DMS153 treated with DMSO at 0.1 percent for 48 hours (cell line): ENCODE data around the gene RABGAP1L.
"Not testable (repeated sequence)": the region's sequence is repeated elsewhere in the genome, so short reads cannot be mapped to it uniquely, and the experiment has no call there.

Experiments used
- DNase-seq: peaks from one replicate; lab custom pipeline; 2025; ENCODE audit not compliant: unreplicated experiment; lab: John Stamatoyannopoulos, UW

The RABGAP1L gene

DNA sequence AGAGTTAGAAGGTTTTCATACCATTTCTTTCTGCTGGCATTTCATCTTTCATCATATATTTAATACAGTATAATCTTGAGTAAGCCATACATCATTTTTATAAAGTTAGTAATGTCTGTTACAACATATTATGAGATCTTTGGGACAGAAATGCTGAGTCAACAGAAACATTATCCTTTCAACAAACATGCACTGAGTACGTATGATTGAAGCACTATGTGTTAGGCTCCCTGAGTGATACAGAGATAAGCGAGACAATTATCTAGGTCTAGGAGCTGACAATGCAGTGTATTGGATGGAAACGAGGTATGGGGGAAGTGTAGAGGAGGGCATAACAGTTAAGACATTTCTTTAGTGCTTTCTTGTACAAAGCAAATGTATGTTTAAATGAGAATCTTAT is 268.7 kb downstream of the RABGAP1L start:
- no peak for DNase-seq

DNA sequence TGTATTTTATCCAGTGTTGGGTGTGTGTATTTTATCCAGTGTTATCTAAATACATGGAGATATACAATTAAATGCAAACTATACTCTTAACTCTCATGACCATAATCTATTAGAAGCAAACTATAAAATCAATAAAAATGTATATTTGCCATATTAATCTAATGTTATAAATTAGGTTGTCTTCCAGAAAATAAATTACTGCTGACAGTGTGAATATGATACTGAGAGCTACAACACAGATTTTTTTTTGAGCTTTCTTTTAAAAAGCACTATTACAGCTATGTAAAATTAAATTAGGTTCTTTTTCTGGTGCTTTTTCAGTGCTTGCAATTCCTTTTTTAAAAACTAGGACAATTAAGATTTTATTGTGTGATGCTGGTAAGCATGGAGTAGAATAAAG is 269.4 kb downstream of the RABGAP1L start:
- DNase-seq = no peak

DNA sequence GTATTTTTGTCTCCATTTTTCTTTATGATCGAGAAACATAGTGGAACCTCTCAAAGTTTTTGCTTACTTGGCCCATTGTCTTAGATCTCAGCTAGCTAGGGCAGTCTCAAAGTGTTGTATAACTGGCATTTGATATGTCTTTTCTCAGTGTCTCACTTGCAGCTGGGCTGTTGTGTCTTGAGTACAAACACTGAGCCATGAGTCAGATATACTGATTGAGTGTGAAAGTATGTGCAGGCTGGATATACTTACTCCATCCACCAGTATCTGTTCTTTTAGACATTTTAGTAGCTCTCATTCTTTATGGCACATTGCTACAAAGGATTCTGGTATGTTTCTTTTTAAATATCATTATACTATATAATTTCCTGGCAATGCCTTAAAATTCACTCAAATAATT is 274.1 kb downstream of the RABGAP1L start:
- no peak for DNase-seq

DNA sequence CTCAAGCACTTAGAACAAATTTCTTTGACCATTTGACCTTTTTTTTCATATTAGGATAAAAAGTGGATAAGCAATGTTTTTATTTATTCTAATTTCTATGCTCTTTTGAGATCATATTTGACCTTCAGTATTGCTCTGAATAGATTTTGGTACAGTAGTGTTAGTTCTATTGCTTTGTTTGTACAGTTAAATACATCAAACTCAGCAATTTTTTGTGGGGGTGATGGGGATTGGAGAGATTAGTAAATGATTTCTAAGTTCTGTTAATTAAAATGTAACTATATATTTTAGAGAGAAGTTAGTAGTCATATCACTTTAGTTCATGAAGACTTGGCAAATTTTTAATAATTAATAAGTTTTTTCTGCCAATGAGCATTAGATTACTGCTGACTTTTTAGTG is 286.0 kb downstream of the RABGAP1L start:
- no peak for DNase-seq

DNA sequence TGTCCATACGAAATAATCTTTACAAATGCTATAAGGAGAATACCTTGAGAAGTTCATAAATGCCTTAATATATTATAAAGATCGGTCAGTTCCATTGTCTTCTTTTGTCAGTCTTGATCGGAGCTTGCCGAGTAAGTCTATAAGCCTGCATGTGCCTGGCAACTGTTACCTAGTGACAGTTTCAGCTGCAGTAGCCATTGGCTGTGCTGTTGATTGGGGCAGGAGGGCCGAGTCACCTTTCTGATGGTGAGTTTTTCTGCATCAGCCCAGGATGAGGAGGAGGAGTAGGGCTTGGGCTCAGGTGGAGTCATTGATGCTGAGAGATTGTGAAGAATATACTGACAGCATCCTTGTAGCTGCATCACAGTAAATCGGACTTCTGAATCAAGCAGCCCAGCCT is 286.5 kb downstream of the RABGAP1L start:
- DNase-seq = no peak

DNA sequence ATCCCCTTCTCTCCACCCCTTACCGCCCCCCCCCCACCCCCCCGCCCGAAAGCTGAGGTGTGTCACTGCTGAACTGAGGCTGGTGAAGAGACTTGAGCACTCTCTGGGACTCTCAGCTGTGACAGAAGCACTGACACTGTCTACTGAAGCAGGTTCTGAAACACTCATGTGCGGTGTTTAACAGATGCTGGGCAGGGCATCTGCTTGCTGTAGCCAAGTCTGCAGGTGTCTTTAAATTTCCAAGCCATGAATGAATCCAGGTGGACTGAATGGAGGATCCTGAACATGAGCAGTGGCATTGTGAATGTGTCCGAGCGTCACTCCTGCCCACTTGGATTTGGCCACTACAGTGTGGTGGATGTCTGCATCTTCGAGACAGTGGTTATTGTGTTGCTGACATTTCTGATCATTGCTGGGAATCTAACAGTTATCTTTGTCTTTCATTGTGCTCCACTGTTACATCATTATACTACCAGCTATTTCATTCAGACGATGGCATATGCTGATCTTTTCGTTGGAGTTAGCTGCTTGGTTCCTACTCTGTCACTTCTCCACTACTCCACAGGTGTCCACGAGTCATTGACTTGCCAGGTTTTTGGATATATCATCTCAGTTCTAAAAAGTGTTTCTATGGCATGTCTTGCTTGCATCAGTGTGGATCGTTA is 288.7 kb downstream of the RABGAP1L start, which contains the start of gene GPR52:
GPR52 (plus strand) TSS at position 99 of the 665 bp plus-strand sequence; CDS start at position 247, 148 bp downstream.
- no peak for DNase-seq

DNA sequence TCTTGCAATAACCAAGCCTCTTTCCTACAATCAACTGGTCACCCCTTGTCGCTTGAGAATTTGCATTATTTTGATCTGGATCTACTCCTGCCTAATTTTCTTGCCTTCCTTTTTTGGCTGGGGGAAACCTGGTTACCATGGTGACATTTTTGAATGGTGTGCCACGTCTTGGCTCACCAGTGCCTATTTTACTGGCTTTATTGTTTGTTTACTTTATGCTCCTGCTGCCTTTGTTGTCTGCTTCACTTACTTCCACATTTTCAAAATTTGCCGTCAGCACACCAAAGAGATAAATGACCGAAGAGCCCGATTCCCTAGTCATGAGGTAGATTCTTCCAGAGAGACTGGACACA is 289.2 kb downstream of the RABGAP1L start:
- DNase-seq = no peak

DNA sequence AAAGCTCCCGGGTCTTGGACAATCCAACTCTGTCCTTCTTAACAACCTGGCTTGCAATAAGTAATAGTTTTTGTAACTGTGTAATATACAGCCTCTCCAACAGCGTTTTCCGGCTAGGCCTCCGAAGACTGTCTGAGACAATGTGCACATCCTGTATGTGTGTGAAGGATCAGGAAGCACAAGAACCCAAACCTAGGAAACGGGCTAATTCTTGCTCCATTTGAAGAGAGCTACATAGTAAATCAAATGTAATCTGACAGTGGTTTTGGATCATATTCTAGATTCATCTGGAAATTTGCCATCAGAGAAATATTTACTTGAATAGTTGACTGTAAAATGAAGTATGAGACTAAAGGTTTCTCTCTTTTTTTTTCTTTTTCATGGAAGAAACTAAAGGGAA is 289.7 kb downstream of the RABGAP1L start:
- no peak for DNase-seq

DNA sequence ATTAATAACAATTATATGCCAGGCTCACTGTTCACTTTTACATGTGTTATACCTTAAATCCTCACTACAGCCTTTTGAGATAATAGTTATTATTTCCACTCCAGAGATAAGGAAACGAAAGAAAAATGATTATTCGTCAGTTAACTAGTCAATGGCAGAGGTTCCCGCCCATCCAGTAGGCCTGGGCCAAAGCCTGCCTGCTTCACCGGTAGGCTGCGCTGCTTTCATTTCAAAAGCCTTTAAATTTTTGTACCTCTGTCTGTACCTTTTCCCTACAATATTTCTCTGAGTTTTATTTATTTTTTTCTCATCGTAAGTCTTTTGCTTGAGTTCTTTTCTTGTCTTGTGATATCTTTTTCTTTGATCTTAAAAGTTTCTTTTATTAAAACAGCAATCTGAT is 292.1 kb downstream of the RABGAP1L start:
- no peak for DNase-seq

DNA sequence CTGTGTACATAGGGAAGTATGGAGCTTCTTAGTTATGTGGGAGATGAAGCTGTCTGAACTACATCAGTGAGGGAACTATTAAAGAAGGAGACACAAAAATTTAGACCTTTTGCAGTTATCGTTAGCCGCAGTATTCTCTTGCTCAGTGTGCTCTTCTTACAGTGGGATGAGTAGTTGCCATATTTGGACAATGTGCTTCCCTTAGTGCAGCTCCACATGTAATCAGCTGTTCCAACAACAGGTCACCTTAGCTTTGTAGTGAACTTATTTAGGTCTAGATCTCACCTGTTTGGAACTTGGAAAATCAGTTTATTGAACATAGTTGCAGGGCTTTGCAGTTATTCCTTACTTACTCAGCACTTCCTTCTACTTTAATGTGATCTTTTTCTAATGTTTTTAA is 306.5 kb downstream of the RABGAP1L start:
- no peak for DNase-seq

DNA sequence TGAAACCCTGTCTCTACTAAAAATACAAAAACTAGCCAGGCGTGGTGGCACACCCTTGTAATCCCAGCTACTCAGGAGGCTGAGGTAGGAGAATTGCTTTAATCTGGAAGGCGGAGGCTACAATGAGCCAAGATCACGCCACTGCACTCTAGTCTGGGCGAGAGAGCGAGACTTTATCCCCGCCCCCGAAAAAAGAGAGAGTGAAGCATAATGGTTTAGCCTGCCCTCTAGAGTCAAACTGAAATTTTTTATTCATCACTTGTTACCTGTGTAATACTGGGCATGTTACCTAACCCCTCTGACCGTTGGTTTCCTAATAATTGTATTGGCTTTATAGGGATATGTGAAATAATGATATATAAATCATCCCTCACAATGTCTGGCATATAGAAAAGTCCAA is 307.3 kb downstream of the RABGAP1L start:
- no peak for DNase-seq

DNA sequence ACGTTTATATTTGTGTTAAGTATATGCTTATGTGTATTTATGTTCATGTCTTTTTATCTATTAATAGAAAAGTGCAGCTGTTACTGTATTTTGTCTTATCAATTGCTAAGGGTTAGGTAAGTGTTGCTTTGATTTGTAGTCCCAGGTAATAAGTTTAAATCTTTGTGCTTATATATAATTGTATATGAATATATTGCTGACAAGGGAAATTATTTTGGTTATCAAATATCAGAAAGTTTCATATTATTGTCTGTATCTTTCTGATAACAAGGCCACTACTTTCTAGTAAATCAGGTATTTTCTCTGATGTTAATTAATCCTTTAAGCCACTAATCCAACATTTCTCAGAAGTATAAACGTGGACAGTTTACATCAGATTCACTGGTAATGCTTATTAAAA is 309.7 kb downstream of the RABGAP1L start:
- DNase-seq = no peak

DNA sequence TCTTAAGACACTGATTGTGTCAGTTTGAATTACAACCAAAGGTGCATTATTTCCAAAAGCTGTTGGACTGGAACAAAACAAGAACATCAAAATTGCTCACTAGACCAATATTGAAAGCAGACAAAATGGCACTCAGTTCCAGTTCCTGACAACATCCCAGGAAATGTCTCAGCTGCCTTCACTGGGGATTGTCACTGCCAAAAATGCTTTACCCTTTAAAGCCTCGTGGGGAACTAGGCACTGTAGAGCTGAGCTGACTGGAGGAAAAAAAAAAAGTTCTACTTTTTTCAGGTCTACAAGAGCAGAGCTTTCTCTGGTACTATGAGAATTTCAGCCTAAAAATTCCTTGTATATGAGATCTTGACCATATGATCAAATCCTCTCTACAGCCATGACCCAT is 310.4 kb downstream of the RABGAP1L start:
- no peak for DNase-seq

DNA sequence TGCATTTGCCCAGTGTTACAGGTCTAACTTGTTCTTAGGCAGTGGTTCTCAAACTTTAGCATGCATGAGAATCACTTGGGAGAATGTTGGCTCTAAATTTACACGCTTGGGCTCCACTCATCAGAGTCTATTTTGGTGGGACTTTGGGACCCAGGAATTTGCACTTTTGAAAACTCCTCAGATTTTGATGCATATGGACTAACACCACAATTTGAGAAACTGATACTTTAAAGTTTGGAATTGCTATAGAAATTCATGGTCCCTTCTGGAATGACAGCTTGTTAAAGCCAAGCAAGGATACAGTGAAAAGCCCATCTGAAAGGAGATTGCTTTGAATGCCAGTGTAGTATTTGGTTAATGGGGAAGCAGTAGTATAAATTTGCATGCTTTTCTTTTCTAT is 320.0 kb downstream of the RABGAP1L start:
- DNase-seq = no peak

DNA sequence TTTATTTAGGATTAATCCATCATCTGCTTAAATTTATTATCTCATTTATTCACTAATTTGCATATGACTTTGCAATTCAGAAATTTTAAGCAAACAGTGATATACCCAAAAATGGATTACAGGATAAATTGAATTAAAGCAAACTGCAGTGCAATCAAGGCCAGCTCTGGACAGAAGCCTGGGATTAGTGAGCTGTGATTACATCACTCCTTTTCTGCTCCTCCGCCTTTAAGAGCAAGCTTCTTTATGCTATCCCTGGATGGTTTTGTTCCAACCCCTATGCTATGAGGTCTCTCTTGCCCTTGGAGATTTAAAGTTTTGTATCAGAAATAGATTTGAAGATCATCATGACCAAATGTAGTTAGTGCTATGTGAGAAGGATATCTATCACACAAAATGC is 321.0 kb downstream of the RABGAP1L start:
- DNase-seq = no peak

DNA sequence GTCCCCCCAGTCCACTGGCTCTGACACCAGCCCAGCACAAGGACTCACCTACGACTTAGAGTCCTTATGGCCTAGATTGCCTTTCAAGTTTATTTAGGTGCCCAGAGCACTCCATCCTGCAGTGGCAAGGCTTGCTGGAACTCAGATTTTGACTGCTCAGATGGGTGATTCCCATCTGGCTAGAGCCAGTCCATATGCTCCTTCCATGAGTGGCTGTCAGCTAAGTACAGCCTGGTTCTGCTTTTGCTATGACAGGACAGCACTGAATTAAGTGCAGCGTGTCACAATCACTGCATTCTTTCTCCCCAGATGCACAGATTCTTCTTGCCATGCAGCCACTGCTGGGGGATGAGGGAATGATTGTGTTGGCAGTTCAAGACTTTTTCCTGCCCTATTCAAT is 332.3 kb downstream of the RABGAP1L start:
- DNase-seq = no peak

DNA sequence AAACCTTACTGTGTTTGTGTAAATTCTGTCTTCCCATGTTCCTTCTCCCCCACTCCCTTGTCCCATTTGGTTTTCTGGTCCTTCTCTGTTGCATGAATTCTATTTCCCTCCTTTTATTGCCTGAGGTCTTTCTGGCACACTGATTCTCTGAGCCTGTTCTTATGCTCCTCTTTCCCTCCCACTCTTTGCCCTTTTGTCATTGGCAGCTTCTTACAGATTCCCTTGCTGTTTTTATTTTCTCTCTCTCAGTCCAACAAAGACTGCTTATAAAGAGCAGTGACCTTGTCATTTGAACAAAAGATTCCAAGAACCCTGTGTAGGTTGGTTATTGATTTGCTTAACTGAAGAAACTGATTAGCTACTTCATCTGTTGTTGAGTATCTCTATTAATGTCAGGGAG is 338.2 kb downstream of the RABGAP1L start:
- DNase-seq = no peak

DNA sequence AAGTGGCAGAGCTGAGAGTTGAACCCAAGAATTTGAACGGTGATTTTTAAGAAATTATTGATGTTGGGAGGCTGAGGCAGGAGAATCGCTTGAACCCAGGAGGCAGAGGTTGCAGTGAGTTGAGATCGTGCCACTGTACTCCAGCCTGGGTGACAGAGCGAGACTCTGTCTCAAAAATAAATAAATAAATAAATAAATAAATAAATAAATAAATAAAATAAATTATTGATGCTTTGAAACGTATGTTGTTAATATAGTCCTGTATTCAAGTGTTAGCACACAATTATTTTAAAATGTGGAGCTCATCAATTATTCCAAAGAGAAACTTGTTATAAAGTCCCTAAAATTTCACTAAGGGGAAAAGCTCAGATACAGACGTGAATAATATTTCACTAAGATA is 357.4 kb downstream of the RABGAP1L start:
- DNase-seq = not testable (repeated sequence)

DNA sequence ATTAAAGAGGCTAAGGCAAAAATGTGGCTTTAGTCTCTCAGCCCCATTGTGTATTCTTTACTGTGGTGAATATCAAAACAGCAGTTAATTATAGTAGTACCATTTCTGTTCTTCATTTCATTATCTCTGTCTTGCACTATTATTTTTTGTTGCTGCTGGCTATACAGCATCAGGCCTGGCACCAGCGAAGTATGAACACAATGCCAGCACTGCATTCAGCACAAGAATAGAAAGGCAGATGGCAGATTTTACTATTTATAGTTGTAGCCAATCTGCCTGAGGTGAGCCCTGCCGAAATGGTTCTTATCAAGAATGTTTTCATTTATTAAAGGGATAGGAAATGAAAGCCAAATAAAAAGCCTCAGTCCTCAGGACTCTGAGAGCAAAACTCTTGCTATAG is 360.5 kb downstream of the RABGAP1L start:
- no peak for DNase-seq

DNA sequence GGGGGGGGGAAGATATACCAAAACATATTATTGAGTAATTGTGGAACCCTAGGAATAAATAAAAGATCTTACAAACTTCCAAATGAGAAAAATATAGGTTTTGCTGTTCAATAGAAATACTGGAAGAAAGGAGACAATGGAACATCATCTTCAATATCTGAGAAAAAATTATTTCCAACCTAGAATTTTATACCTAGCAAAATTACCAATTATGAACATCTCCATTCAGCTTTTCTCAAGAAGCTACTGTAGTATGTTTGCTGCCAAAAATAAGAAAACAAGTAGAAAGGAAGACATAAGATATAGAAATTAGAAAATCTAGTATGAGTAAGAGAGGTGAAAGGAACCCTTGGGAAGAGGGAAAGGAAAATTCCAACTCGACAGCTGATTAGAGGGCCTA is 372.4 kb downstream of the RABGAP1L start:
- DNase-seq = no peak

DNA sequence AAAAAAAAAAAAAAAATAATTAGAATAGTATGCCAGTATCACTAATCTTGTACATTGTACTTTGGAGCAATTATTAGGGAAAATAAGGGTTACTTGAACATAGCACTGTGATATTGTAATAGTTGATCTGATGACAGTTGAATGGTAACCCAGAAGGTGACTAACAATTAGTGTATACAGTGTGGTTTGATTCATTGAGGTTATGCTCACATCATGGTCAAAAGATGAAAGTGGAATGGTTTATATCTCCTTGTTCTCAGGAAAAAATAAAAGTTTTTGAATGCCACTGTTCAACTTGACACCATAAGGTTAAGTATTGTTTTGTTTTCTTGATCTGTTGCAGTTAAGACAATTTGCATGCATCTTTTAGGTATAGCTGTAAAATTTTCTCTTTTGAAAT is 375.5 kb downstream of the RABGAP1L start:
- no peak for DNase-seq

DNA sequence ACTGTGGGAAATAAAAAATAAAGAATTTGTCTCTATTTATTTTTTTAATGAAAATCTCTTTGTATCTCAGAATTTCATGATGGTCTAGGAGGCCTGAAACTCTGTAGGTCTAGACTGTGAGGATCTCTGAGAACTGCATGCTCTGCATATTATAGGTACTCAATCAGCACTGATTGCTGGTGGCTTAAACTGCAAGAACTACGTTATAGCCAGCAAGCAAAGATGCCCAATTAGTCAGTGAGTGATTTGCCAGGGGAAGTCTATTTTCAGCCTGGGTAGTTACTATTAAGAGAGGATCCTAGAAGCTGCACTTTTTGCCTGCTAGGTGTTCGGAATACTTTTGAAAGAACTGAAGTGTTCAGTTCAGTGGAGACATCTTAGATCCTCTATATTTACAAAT is 375.9 kb downstream of the RABGAP1L start:
- no peak for DNase-seq

DNA sequence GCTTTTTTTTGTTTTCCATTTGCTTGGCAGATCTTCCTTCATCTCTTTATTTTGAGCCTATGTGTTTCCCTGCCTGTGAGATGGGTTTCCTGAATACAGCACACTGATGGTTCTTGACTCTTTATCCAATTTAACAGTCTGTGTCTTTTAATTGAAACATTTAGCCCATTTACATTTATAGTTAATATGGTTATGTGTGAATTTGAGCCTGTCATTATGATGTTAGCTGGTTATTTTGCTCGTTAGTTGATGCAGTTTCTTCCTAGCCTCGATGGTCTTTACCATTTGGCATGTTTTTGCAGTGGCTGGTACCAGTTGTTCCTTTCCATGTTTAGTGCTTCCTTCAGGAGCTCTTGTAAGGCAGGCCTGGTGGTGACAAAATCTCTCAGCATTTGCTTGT is 384.1 kb downstream of the RABGAP1L start:
- DNase-seq = not testable (repeated sequence)

DNA sequence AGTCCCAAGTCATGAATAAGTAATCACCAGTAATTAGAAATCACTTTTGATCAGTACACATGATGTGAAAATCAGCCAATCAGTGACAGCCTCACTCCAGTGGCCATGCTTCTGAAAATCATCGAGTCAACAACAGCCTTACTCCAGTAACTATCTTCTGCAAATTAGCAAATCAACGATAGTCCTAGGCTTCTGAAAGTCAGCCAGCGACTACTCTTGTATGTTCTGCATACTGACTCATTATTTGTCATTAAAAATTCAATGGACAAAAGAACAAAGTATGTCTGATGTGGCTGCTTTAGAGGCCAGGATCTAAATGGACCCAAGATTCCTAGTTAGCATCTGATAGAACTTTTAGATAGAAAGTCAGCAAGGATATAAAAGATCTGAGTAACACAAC is 391.0 kb downstream of the RABGAP1L start:
- DNase-seq = no peak
